Measurements from ENCODE around the gene PLAGL2. TPM values are rescaled to one million over a fixed set of nuclear protein-coding genes. Genes with fewer than 3 reads are reported as not detected.

The PLAGL2 gene
- total RNA-seq, 1 experiment from 2014 or later, result 44.4 TPM

DNA sequence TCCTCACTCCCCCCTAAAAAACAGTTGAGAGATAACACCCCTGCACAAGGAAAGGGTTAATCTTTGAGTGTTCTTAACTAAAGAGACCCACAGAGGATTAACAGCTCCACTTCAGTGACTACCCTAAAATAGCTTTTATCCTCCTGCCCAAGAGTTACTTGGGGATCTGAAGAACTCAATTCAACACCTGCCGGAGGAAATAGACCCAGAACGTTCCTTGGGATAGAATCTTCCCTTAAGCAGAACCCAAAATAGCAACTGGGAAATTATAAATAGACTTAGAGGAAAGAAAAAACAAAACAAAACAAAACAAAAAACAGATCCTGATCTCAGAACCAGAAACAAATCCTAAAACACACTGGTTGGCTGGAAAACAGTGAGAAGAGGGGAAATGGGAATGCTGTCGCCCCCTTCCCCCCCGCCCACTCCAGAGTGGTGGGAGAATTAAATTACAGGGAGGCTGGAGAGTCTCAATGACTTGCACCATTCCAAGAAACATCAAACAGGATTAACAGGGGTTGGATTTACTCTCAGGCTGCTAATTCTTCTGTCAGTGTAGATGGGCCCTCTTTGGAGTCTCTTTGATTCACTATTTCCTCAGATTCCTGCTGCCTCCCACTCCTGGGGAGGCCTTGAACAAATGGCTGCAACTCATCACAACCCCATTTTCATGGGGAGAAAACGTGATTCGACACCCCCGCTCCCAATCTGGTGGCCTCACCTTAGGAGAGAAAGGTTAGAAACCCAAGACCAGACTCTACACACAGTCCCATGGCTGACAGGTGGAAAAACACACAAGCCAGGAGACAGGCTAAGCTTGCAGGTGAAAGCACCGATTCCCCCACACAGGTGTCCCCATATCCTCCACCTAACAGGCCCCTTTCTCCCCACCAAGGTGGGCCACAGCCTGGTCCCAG, 1.4 kb downstream of the PLAGL2 start:
- no peaks in the 10 kb centered on the region; a peak in 1 of 5 replicates for H3K9me3 Mint-ChIP-seq
- no peaks in the 10 kb centered on the region for H3K9me3 ChIP-seq (ENCODE audit: control insufficient read depth, low read depth, low read length)
- peaks cover 49 to 51% of the 10 kb centered on the region in 2 experiments for H3K4me1 Mint-ChIP-seq

More for the DNA sequence above, 1.4 kb downstream of the PLAGL2 start:
- no peak overlapping the region for H2AFZ ChIP-seq (ENCODE audit: low read length)
- H4K5ac ChIP-seq (ENCODE audit: insufficient read length, low read depth, low read length), result no peak overlapping the region
- H2BK5ac ChIP-seq (ENCODE audit: insufficient read length, low read length), result no peak overlapping the region
- H3K27me3 Mint-ChIP-seq (ENCODE audit: low read depth), result no peaks in the 10 kb centered on the region
- no peak for DNase-seq
- peak overlapping the region; percentile 69 for H3K9ac ChIP-seq (ENCODE audit: extremely low read depth, insufficient read length, low read length)
- H2BK15ac ChIP-seq (ENCODE audit: low read depth, low read length), result no peak overlapping the region
- H3K14ac ChIP-seq (ENCODE audit: insufficient read depth, low read length), result no peak overlapping the region
- H3K23ac ChIP-seq (ENCODE audit: insufficient read length, low read depth, low read length), result no peak overlapping the region
- H4K91ac ChIP-seq (ENCODE audit: insufficient read length, low read depth, low read length), result no peak overlapping the region
- peak overlapping the region; percentile 71 for H3K4me2 ChIP-seq (ENCODE audit: insufficient read depth, insufficient read length, low read length)
- H3K27me3 ChIP-seq (ENCODE audit: insufficient read depth, low read length), result no peaks in the 10 kb centered on the region
- peaks cover 10% of the 10 kb centered on the region for H3K23me2 ChIP-seq (ENCODE audit: insufficient read length, low read depth, low read length, poor library complexity, severe bottlenecking)
- peaks cover 15 to 39% (median 28%) of the 10 kb centered on the region in 3 experiments for H3K36me3 Mint-ChIP-seq (ENCODE audit: insufficient read depth in 1 of 3, low read depth in 3 of 3)
- H2AK5ac ChIP-seq (ENCODE audit: insufficient read length, low read length), result no peak overlapping the region
- no peak overlapping the region for H3T11ph ChIP-seq (ENCODE audit: low read length)
- no peak overlapping the region for H2BK120ac ChIP-seq (ENCODE audit: low read depth, low read length, poor library complexity, severe bottlenecking)
- H3K18ac ChIP-seq (ENCODE audit: insufficient read length, low read depth, low read length), result no peak overlapping the region
- H3K79me1 ChIP-seq (ENCODE audit: insufficient read depth, low read depth, low read length, poor library complexity, severe bottlenecking), result peaks cover 9% of the 10 kb centered on the region
- H3K56ac ChIP-seq (ENCODE audit: insufficient read length, low read depth, low read length), result no peak overlapping the region
- peak overlapping the region; percentile 89 to 97 for H3K4me3 Mint-ChIP-seq
- H2BK20ac ChIP-seq (ENCODE audit: low read depth, low read length, poor library complexity, severe bottlenecking), result no peak overlapping the region
- no peak overlapping the region for H3K27ac ChIP-seq (ENCODE audit: insufficient read length, low read depth, low read length)
- H3K27ac Mint-ChIP-seq, result peak overlapping the region; percentile 80 to 97 (median 85); a peak in 6 of 7 replicates
- H4K20me1 ChIP-seq (ENCODE audit: control insufficient read depth, insufficient read depth, insufficient read length), result no peaks in the 10 kb centered on the region
- TF ChIP-seq, protein P1, sequence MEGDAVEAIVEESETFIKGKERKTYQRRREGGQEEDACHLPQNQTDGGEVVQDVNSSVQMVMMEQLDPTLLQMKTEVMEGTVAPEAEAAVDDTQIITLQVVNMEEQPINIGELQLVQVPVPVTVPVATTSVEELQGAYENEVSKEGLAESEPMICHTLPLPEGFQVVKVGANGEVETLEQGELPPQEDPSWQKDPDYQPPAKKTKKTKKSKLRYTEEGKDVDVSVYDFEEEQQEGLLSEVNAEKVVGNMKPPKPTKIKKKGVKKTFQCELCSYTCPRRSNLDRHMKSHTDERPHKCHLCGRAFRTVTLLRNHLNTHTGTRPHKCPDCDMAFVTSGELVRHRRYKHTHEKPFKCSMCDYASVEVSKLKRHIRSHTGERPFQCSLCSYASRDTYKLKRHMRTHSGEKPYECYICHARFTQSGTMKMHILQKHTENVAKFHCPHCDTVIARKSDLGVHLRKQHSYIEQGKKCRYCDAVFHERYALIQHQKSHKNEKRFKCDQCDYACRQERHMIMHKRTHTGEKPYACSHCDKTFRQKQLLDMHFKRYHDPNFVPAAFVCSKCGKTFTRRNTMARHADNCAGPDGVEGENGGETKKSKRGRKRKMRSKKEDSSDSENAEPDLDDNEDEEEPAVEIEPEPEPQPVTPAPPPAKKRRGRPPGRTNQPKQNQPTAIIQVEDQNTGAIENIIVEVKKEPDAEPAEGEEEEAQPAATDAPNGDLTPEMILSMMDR (conservative IDR thresholded peaks at IDR 0.05), result no peak
- WGBS (ENCODE audit: extremely low coverage, insufficient read length, low lambda C conversion rate), result no CpG with 5 or more reads among the region's 8 CpGs
- H3K79me2 ChIP-seq (ENCODE audit: insufficient read depth, low read length), result peaks cover 23% of the 10 kb centered on the region; the same call in 1 of the 2 replicates
- H4K8ac ChIP-seq (replicated peaks; ENCODE audit: insufficient read length, low read depth, low read length), result no peak overlapping the region
- H3K4me1 ChIP-seq (ENCODE audit: insufficient read depth, low read length), result no peaks in the 10 kb centered on the region
- H2BK12ac ChIP-seq (ENCODE audit: insufficient read length, low read depth, low read length), result no peak overlapping the region
- no peak overlapping the region for H3K4ac ChIP-seq (ENCODE audit: low read depth, low read length)

Measured in H9 (cell line).